ENCODE data around the gene TOR4A. TPM values are rescaled to one million over a fixed set of nuclear protein-coding genes. Genes with fewer than 3 reads are reported as not detected.

TOR4A gene
- total and polyA plus RNA-seq, 2 donors (not counting 1 experiment from before 2014, with no cell fraction given), result 8.3 to 15.3 TPM

GRCh38 chr9:137325799-137326198, 48.3 kb downstream of the TOR4A start:
- Histone ChIP-seq H4K20me1 (ENCODE audit: control insufficient read depth, insufficient read depth, low read length, poor library complexity, severe bottlenecking) (no peaks in the 10 kb centered on the region), H3K27ac (ENCODE audit: low read length in 2 of 2) (peak overlapping the region; percentile 62 to 77), H3K79me2 (ENCODE audit: control insufficient read depth, insufficient read depth, low read length) (no peaks in the 10 kb centered on the region), H3K9ac (ENCODE audit: low read length) (no peak overlapping the region), H3K36me3 (replicated peaks in 1 of 2; ENCODE audit: control extremely low read depth in 1 of 2, control insufficient read depth in 1 of 2, extremely low read depth in 1 of 2, insufficient read depth in 2 of 2, low read length in 1 of 2) (no peaks in the 10 kb centered on the region), H3K9me3 (ENCODE audit: control extremely low read depth in 1 of 3, control insufficient read depth in 2 of 3, insufficient read depth in 1 of 3, low read length in 2 of 3) (peaks cover 0 to 13% (median 0%) of the 10 kb centered on the region in 3 donors), H3K4me3 (ENCODE audit: control extremely low read depth in 1 of 5, extremely low read depth in 1 of 5, insufficient read depth in 1 of 5, low read depth in 2 of 5, low read length in 4 of 5) (no peak overlapping the region), H2AFZ (ENCODE audit: insufficient read depth, low read depth, low read length, poor library complexity, severe bottlenecking) (no peak overlapping the region), H3K4me2 (replicated peaks; ENCODE audit: low read depth, low read length, poor library complexity, severe bottlenecking) (peak overlapping the region; percentile 67), H3K27me3 (replicated peaks in 1 of 4; ENCODE audit: control extremely low read depth in 1 of 4, control insufficient read depth in 3 of 4, insufficient read depth in 4 of 4, low read length in 3 of 4) (peaks cover 0 to 6% (median 3%) of the 10 kb centered on the region in 4 experiments), H3K4me1 (ENCODE audit: control insufficient read depth in 2 of 2, insufficient read depth in 2 of 2, low read length in 2 of 2) (peaks cover 20 to 30% of the 10 kb centered on the region in 2 donors)
- ATAC-seq (ENCODE audit: low read depth), result no peak
- peak overlapping the region; percentile 20 for H3K27ac Mint-ChIP-seq
- intact Hi-C loops (cut with micrococcal nuclease), result loop anchor here (1.0 kb wide), 2 partner anchors 23 to 84 kb away; partner anchors contain the start of genes NRARP and TUBB4B
- H3K4me3 Mint-ChIP-seq, result no peak overlapping the region
- 94% methylated on average over 9 of the region's 12 CpGs for WGBS (ENCODE audit: insufficient coverage)
- peaks cover 28% of the 10 kb centered on the region for H3K4me1 Mint-ChIP-seq
- peak; percentile 5 for DNase-seq
- H3K27me3 Mint-ChIP-seq, result peaks cover 11% of the 10 kb centered on the region
- ChIA-PET POLR2A (interaction anchor here (0.7 kb wide), 1 partner anchor 24 kb away, joined by 9 read pairs; the partner anchor contains the start of gene NRARP), CTCF (interaction anchor here (4.0 kb wide), 1 partner anchor 23 kb away, joined by 21 read pairs; the partner anchor contains the start of gene NRARP)
- TF ChIP-seq EZH2 (IDR thresholded peaks at IDR 0.05; ENCODE audit: borderline replicate concordance, insufficient read depth, low read depth, low read length, poor library complexity, severe bottlenecking), result no peak
- no peak for TF ChIP-seq CTCF (IDR thresholded peaks at IDR 0.05)
- H3K9me3 Mint-ChIP-seq (ENCODE audit: insufficient read depth), result peaks cover 2% of the 10 kb centered on the region

- DNase-seq, result peak; percentile 94
- peaks cover 2% of the 10 kb centered on the region for H3K9me3 Mint-ChIP-seq (ENCODE audit: insufficient read depth)
- peak overlapping the region; percentile 39 for H3K9ac ChIP-seq (ENCODE audit: low read length)
Measured at GRCh38 chr9:137326445-137327065, 49.0 kb downstream of the TOR4A start.

More at GRCh38 chr9:137326445-137327065, 49.0 kb downstream of the TOR4A start:
- H2AFZ ChIP-seq (ENCODE audit: insufficient read depth, low read depth, low read length, poor library complexity, severe bottlenecking), result peak overlapping the region; percentile 31
- H3K27ac Mint-ChIP-seq, result peak overlapping the region; percentile 87
- peak overlapping the region; percentile 85 for H3K4me3 Mint-ChIP-seq
- intact Hi-C loops (cut with micrococcal nuclease), result loop anchor here (1.0 kb wide), 2 partner anchors 24 to 85 kb away; partner anchors contain the start of genes NRARP and TUBB4B
- WGBS (ENCODE audit: insufficient coverage), result 7% methylated on average over 9 of the region's 19 CpGs
- H3K79me2 ChIP-seq (ENCODE audit: control insufficient read depth, insufficient read depth, low read length), result no peaks in the 10 kb centered on the region
- no peaks in the 10 kb centered on the region for H3K36me3 ChIP-seq (replicated peaks in 1 of 2; ENCODE audit: control extremely low read depth in 1 of 2, control insufficient read depth in 1 of 2, extremely low read depth in 1 of 2, insufficient read depth in 2 of 2, low read length in 1 of 2)
- peaks cover 27% of the 10 kb centered on the region for H3K4me1 Mint-ChIP-seq
- peaks cover 0 to 12% (median 0%) of the 10 kb centered on the region in 3 donors for H3K9me3 ChIP-seq (ENCODE audit: control extremely low read depth in 1 of 3, control insufficient read depth in 2 of 3, insufficient read depth in 1 of 3, low read length in 2 of 3)
- ChIA-PET POLR2A (interaction anchor here (0.7 to 1.0 kb wide), 3 partner anchors 12 to 92 kb away, joined by 3 to 5 read pairs (median 3); partner anchors contain the start of gene NRARP), CTCF (interaction anchor here (4.0 kb wide), 1 partner anchor 24 kb away, joined by 21 read pairs; the partner anchor contains the start of gene NRARP)
- H3K27me3 ChIP-seq (replicated peaks in 1 of 4; ENCODE audit: control extremely low read depth in 1 of 4, control insufficient read depth in 3 of 4, insufficient read depth in 4 of 4, low read length in 3 of 4), result peaks cover 0 to 6% (median 3%) of the 10 kb centered on the region in 4 experiments
- peak; percentile 90 for ATAC-seq (ENCODE audit: low read depth)
- no peaks in the 10 kb centered on the region for H4K20me1 ChIP-seq (ENCODE audit: control insufficient read depth, insufficient read depth, low read length, poor library complexity, severe bottlenecking)
- H3K4me3 ChIP-seq (ENCODE audit: control extremely low read depth in 1 of 5, extremely low read depth in 1 of 5, insufficient read depth in 1 of 5, low read depth in 2 of 5, low read length in 4 of 5), result peak overlapping the region; percentile 28 to 54 (median 42)
- H3K27ac ChIP-seq (ENCODE audit: low read length in 2 of 2), result peak overlapping the region; percentile 62 to 77
- H3K4me1 ChIP-seq (ENCODE audit: control insufficient read depth in 2 of 2, insufficient read depth in 2 of 2, low read length in 2 of 2), result peaks cover 13 to 23% of the 10 kb centered on the region in 2 donors
- H3K4me2 ChIP-seq (replicated peaks; ENCODE audit: low read depth, low read length, poor library complexity, severe bottlenecking), result peak overlapping the region; percentile 67
- H3K27me3 Mint-ChIP-seq, result peaks cover 11% of the 10 kb centered on the region
- TF ChIP-seq CTCF (IDR thresholded peaks at IDR 0.05) (no peak), EZH2 (IDR thresholded peaks at IDR 0.05; ENCODE audit: borderline replicate concordance, insufficient read depth, low read depth, low read length, poor library complexity, severe bottlenecking) (no peak)

Measured in B cell (primary cell).